HCT116 (cell line): ENCODE results near the gene CEP152. TPM values are rescaled to one million over a fixed set of nuclear protein-coding genes. Genes with fewer than 3 reads are reported as not detected.

Source experiments
- ATAC-seq: fragments of 200-7000 bp; cut with Tn5 transposase; 2 replicates; pipeline ENCODE4 v1.9.1; 2020; ENCODE audit warnings: mild to moderate bottlenecking, moderate library complexity
- BruUV-seq: library from RNA; stranded (reverse); fragments of 400-500 nt; replicated peaks from 2 replicates; lab custom pipeline; 2021; lab: Mats Ljungman, UMichigan
- CTCF ChIA-PET: fragments of 300-600 bp; sonication (Branson Sonifier 250); formaldehyde crosslinking; loops from one replicate; lab custom pipeline; 2021; ENCODE audit warnings: antibody characterized with exemption; lab: Charles Lee
- POLR2A ChIA-PET: fragments of 300-600, 350-600 bp; sonication (Branson Sonifier 250); formaldehyde crosslinking; loops from one replicate; lab custom pipeline; 2021; ENCODE audit warnings: antibody characterized with exemption; lab: Charles Lee
- RAD21 ChIA-PET, 2 experiments: fragments of 300-600 bp; sonication (Branson Sonifier 250); formaldehyde crosslinking; loops; one replicate each; lab custom pipeline; 2023; ENCODE audit warnings: low total read pairs in 2 of 2; ENCODE audit not compliant: uncharacterized antibody in 2 of 2, unreplicated experiment in 2 of 2, low non-redundant PET in 1 of 2; lab: Charles Lee
- DNase-seq: peaks from one replicate; pipeline ENCODE4 v3.0.0-alpha.2; 2010; ENCODE audit warnings: low read depth, low spot score
- H2AFZ ChIP-seq: fragments of 200-600 bp; shearing (Covaris generic), sonication (generic); 2 replicates; pipeline ENCODE4 v1.6.1; 2017; ENCODE audit warnings: low read depth, mixed run types, mixed read lengths, antibody characterized with exemption, low read length; ENCODE audit not compliant: poor library complexity, severe bottlenecking
- H3K27ac ChIP-seq: 2 replicates; pipeline ENCODE4 v1.5.1; 2012; ENCODE audit warnings: low read depth, low read length
- H3K27me3 ChIP-seq: fragments of 200-600 bp; sonication (generic); 2 replicates; pipeline ENCODE4 v1.6.1; 2016; ENCODE audit warnings: mixed run types, low read length, mixed read lengths; ENCODE audit not compliant: insufficient read depth
- H3K36me3 ChIP-seq, 2 experiments: fragments of 200-500 bp in 1 of 2; fragments of 200-600 bp in 1 of 2; sonication (Bioruptor generic) in 1 of 2; sonication (generic) in 1 of 2; 2 replicates each; pipeline versions ENCODE4 v1.5.1 to v1.6.1; 2014 to 2016; ENCODE audit warnings: low read length in 2 of 2, inconsistent platforms in 1 of 2, mixed read lengths in 1 of 2, mixed run types in 1 of 2; ENCODE audit not compliant: insufficient read depth in 2 of 2, control insufficient read depth in 1 of 2
- H3K4me1 ChIP-seq, 2 experiments: fragments of 200-600 bp in 1 of 2; sonication (generic) in 1 of 2; 2 replicates each; pipeline versions ENCODE4 v1.5.1 to v1.6.1; 2012 to 2017; ENCODE audit warnings: low read length in 2 of 2, inconsistent platforms in 1 of 2, mild to moderate bottlenecking in 1 of 2, mixed read lengths in 1 of 2, mixed run types in 1 of 2, moderate library complexity in 1 of 2; ENCODE audit not compliant: insufficient read depth in 2 of 2, control insufficient read depth in 1 of 2
- H3K4me2 ChIP-seq: fragments of 200-600 bp; sonication (generic); 2 replicates; pipeline ENCODE4 v1.6.1; 2017; ENCODE audit warnings: mixed run types, low read length, mixed read lengths
- H3K4me3 ChIP-seq, 2 experiments: fragments of 200-600 bp in 1 of 2; sonication (generic) in 1 of 2; replicated peaks in 1 of 2; 2 replicates each; pipeline ENCODE4 v1.5.1; 2011 to 2016; ENCODE audit warnings: low read length in 2 of 2, control low read depth in 1 of 2, low read depth in 1 of 2, mild to moderate bottlenecking in 1 of 2, mixed read lengths in 1 of 2, mixed run types in 1 of 2
- H3K79me2 ChIP-seq: fragments of 200-600 bp; sonication (generic); 2 replicates; pipeline ENCODE4 v1.6.1; 2017; ENCODE audit warnings: mild to moderate bottlenecking, mixed run types, low read length, moderate library complexity, mixed read lengths; ENCODE audit not compliant: insufficient read depth
- H3K9ac ChIP-seq: fragments of 200-600 bp; sonication (generic); 2 replicates; pipeline ENCODE4 v1.6.1; 2016; ENCODE audit warnings: low read length, mixed read lengths
- H3K9me2 ChIP-seq: fragments of 200-600 bp; sonication (generic), shearing (Covaris generic); 2 replicates; pipeline ENCODE4 v1.6.1; 2017; ENCODE audit warnings: mixed run types, mild to moderate bottlenecking, moderate library complexity; ENCODE audit not compliant: insufficient read depth
- H3K9me3 ChIP-seq, 2 experiments: fragments of 200-500 bp in 1 of 2; fragments of 200-600 bp in 1 of 2; sonication (Bioruptor generic) in 1 of 2; sonication (generic) in 1 of 2; 2 replicates each; pipeline ENCODE4 v1.6.1; 2014 to 2017; ENCODE audit warnings: low read length in 2 of 2, mixed read lengths in 2 of 2, inconsistent platforms in 1 of 2, low read depth in 1 of 2, mild to moderate bottlenecking in 1 of 2, mixed run types in 1 of 2, moderate library complexity in 1 of 2; ENCODE audit not compliant: control insufficient read depth in 1 of 2, insufficient read depth in 1 of 2
- H4K20me1 ChIP-seq: fragments of 200-600 bp; sonication (generic), shearing (Covaris generic); 2 replicates; pipeline ENCODE4 v1.6.1; 2017; ENCODE audit warnings: mixed run types, mild to moderate bottlenecking, moderate library complexity; ENCODE audit not compliant: insufficient read depth
- CEBPB ChIP-seq: IDR thresholded peaks from 2 replicates; pipeline ENCODE4 v1.6.1; 2012; ENCODE audit warnings: low read depth
- EGR1 ChIP-seq: IDR thresholded peaks from 2 replicates; pipeline ENCODE4 v1.6.1; 2012; ENCODE audit warnings: low read depth
- ELF1 ChIP-seq: IDR thresholded peaks from 2 replicates; pipeline ENCODE4 v1.6.1; 2012; ENCODE audit warnings: low read depth, borderline replicate concordance
- EZH2phosphoT487 ChIP-seq: fragments of 200-600 bp; IDR thresholded peaks from 2 replicates; pipeline ENCODE4 v1.6.1; 2018; ENCODE audit warnings: antibody characterized with exemption, borderline replicate concordance
- FOSL1 ChIP-seq: IDR thresholded peaks from 2 replicates; pipeline ENCODE4 v1.6.1; 2012; ENCODE audit warnings: low read depth
- JUND ChIP-seq: IDR thresholded peaks from 2 replicates; pipeline ENCODE4 v1.6.1; 2012
- POLR2AphosphoS5 ChIP-seq: IDR thresholded peaks from 2 replicates; pipeline ENCODE4 v1.6.1; 2011; ENCODE audit warnings: mild to moderate bottlenecking, low read depth, low read length, moderate library complexity
- SP1 ChIP-seq: IDR thresholded peaks from 2 replicates; pipeline ENCODE4 v1.6.1; 2012; ENCODE audit warnings: low read depth
- SRF ChIP-seq: IDR thresholded peaks from 2 replicates; pipeline ENCODE4 v1.6.1; 2012; ENCODE audit warnings: low read depth
- TCF7L2 ChIP-seq: IDR thresholded peaks from 2 replicates; pipeline ENCODE4 v1.7.0; 2011; ENCODE audit warnings: borderline replicate concordance, inconsistent platforms; ENCODE audit not compliant: insufficient read depth, insufficient read length; ENCODE audit errors: extremely low read depth
- ZFX ChIP-seq: fragments of 450-650 bp; IDR thresholded peaks from 2 replicates; pipeline ENCODE4 v1.6.1; 2017
- intact Hi-C: fragments of 100-400 bp; cut with micrococcal nuclease; formaldehyde crosslinking; loops from 2 replicates; pipeline ENCODE4 v1.10.0; 2022
- total RNA-seq: library from RNA; stranded (reverse); gene quantifications from one replicate; pipeline ENCODE4 v1.2.1, GENCODE V29; 2021; ENCODE audit not compliant: unreplicated experiment
- TF ChIP-seq, protein P1 (sequence below), 3 experiments: fragments of 200-600 bp in 1 of 3; sonication (generic) in 1 of 3; IDR thresholded peaks in 2 of 3; conservative IDR thresholded peaks in 1 of 3; 2 replicates each; pipeline ENCODE4 v1.5.1; 2012 to 2017; ENCODE audit warnings: low read depth in 2 of 3, low read length in 2 of 3, antibody characterized with exemption in 1 of 3, borderline replicate concordance in 1 of 3, control low read depth in 1 of 3, mild to moderate bottlenecking in 1 of 3, mixed read lengths in 1 of 3, mixed run types in 1 of 3, moderate library complexity in 1 of 3; ENCODE audit not compliant: insufficient read depth in 1 of 3
- TF ChIP-seq, protein P2 (sequence below): IDR thresholded peaks from 2 replicates; pipeline ENCODE4 v1.6.1; 2011; ENCODE audit warnings: mild to moderate bottlenecking, low read length, moderate library complexity; ENCODE audit not compliant: insufficient replicate concordance; ENCODE audit errors: extremely low read depth
- TF ChIP-seq, protein P3 (sequence below): IDR thresholded peaks from 2 replicates; pipeline ENCODE4 v1.6.1; 2012

Gene CEP152
- total RNA-seq, 1 experiment from 2014 or later: 19.7 TPM

DNA sequence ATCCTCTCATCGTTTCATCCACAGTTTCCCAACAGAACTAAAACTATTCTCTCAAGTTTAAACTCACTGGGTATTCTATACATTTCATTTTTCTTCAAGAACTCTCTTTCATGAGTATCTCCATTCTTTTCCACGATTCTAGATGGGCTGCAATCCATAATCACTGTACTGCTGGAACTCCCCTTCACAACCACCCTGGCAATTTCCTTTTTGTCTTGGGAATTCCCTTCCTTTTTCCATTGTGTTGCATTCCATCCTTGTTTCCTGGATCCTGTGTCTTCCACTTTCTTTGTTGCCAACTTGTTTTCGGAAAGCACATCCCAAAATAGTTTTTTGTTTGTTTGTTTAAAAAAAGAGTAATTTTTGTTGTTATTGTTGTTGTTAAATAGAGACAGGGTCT lies 98.3 kb downstream of the CEP152 start:
- CTCF ChIA-PET: no interaction called here
- no TSS peak for BruUV-seq
- H3K27me3 ChIP-seq: no peaks in the 10 kb centered on the region
- no peaks in the 10 kb centered on the region for H4K20me1 ChIP-seq
- no peak overlapping the region for H3K9ac ChIP-seq
- 0 out of 2 replicates have a peak, but pooled peaks cover 3% of the 10 kb centered on the region for H3K9me2 ChIP-seq
- no peak overlapping the region for H3K4me2 ChIP-seq
- intact Hi-C loops: no loop called here
- POLR2A ChIA-PET: no interaction called here
- no peaks in the 10 kb centered on the region for H3K4me1 ChIP-seq
- RAD21 ChIA-PET: no interaction called here
- TF ChIP-seq EZH2phosphoT487 (no peak), FOSL1 (no peak), ZFX (no peak), EGR1 (no peak), TCF7L2 (no peak), POLR2AphosphoS5 (no peak), SRF (no peak), CEBPB (no peak), ELF1 (no peak), SP1 (no peak), JUND (no peak)
- TF ChIP-seq, protein P1, sequence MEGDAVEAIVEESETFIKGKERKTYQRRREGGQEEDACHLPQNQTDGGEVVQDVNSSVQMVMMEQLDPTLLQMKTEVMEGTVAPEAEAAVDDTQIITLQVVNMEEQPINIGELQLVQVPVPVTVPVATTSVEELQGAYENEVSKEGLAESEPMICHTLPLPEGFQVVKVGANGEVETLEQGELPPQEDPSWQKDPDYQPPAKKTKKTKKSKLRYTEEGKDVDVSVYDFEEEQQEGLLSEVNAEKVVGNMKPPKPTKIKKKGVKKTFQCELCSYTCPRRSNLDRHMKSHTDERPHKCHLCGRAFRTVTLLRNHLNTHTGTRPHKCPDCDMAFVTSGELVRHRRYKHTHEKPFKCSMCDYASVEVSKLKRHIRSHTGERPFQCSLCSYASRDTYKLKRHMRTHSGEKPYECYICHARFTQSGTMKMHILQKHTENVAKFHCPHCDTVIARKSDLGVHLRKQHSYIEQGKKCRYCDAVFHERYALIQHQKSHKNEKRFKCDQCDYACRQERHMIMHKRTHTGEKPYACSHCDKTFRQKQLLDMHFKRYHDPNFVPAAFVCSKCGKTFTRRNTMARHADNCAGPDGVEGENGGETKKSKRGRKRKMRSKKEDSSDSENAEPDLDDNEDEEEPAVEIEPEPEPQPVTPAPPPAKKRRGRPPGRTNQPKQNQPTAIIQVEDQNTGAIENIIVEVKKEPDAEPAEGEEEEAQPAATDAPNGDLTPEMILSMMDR (IDR thresholded peaks at IDR 0.05 in 2 of 3, conservative IDR thresholded peaks at IDR 0.05 in 1 of 3; ENCODE audit: borderline replicate concordance in 1 of 3, insufficient read depth in 1 of 3, low read depth in 2 of 3, low read length in 2 of 3): no peak
- TF ChIP-seq, protein P2, sequence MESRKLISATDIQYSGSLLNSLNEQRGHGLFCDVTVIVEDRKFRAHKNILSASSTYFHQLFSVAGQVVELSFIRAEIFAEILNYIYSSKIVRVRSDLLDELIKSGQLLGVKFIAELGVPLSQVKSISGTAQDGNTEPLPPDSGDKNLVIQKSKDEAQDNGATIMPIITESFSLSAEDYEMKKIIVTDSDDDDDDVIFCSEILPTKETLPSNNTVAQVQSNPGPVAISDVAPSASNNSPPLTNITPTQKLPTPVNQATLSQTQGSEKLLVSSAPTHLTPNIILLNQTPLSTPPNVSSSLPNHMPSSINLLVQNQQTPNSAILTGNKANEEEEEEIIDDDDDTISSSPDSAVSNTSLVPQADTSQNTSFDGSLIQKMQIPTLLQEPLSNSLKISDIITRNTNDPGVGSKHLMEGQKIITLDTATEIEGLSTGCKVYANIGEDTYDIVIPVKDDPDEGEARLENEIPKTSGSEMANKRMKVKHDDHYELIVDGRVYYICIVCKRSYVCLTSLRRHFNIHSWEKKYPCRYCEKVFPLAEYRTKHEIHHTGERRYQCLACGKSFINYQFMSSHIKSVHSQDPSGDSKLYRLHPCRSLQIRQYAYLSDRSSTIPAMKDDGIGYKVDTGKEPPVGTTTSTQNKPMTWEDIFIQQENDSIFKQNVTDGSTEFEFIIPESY: no peak
- TF ChIP-seq, protein P3, sequence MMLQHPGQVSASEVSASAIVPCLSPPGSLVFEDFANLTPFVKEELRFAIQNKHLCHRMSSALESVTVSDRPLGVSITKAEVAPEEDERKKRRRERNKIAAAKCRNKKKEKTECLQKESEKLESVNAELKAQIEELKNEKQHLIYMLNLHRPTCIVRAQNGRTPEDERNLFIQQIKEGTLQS: no peak
- TF ChIP-seq, all 23 proteins: peak for 0
- H3K79me2 ChIP-seq: no peaks in the 10 kb centered on the region
- no peak overlapping the region for H3K27ac ChIP-seq
- DNase-seq: no peak
- no peak overlapping the region for H2AFZ ChIP-seq
- no peak for ATAC-seq
- no peaks in the 10 kb centered on the region for H3K36me3 ChIP-seq
- H3K9me3 ChIP-seq: peaks cover 0 to 6% of the 10 kb centered on the region in 2 experiments; a peak in 1 of 4 replicates
- no peak overlapping the region for H3K4me3 ChIP-seq
